D721Med (cell line): ENCODE results near the gene EEPD1.

ENCODE experiments used
- DNase-seq: peaks from one replicate; pipeline ENCODE4 v3.0.0; 2011; ENCODE audit warnings: low spot score; ENCODE audit not compliant: insufficient read length
- FAIRE-seq: peaks from 2 replicates; lab custom pipeline; 2011; peaks lifted over from hg19 to GRCh38; lab: Jason Lieb, UNC
- CTCF ChIP-seq: IDR thresholded peaks from 2 replicates; pipeline ENCODE4 v1.5.1; 2012; ENCODE audit warnings: mild to moderate bottlenecking, control low read depth; ENCODE audit not compliant: insufficient read depth; ENCODE audit errors: missing control alignments

Gene EEPD1

DNA sequence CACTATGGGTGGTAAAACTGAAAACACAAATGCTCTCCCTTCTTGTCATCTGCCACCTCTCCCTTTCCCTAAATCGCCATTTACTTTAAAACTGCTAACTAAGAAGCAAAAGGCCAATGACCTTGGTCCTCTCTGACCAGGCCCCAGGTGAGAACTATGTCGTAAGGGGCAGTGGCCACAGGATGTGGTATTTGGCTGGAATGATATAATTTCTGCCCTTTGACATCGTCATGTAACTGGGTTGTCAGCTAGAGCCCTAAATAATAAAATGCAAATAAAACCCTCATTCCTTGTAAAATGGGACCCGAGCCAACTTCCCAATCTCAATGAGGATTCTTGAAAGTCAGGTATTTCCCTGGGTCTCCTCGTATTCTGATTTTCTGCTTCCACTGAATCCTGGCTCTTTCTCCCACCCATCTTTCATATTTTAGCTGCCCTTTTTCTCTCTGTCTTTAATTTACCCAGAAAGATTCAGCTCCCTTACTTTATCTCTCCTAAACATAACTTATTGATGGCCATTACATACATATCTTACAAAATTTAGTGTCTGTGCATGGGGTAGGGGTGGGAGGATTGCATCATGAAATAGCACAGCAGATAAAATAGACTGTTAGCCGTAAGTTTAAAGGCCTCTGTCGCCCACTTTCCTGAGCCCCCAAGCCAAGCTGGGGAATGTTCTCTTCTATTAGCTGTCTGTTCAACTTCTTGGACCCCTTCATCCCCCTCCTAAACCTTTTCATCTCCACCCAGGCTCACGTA is 3.2 kb upstream of the EEPD1 start:
- TF ChIP-seq CTCF: no peak

GRCh38 chr7:36151921-36152755 is 916 bp upstream of the EEPD1 start:
- DNase-seq: no peak
- TF ChIP-seq CTCF: no peak
- FAIRE-seq: no peak

More for the DNA sequence above, 3.2 kb upstream of the EEPD1 start:
- DNase-seq (no peak), FAIRE-seq (no peak)

DNA sequence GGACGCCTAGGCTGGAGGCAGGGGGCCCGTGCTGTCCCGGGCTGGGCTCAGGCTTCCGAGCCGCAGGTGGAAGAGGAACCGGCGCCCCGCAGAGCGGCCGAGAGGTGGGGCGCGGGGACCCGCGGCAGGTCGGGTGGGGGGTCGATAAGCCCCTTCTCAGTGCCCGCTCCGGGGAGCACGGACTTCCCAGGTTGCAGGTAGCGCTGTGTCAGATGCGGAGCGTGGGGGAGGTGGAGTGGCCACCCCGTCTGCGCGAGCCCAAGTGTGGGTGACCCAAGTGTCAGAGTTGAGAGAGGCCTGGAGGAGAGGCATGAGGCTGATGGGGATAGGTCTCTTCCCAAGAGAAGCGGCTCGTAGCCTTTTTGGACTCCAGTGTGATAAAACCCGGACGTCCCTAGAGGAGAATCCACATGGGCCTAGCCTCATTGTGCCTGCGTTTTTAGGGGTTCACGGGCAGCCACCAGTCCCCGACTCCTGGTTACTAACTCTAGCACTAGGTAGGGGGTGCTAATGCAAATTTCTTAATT is 580 bp downstream of the EEPD1 start:
- FAIRE-seq (no peak), DNase-seq (no peak)
- TF ChIP-seq CTCF: no peak

DNA sequence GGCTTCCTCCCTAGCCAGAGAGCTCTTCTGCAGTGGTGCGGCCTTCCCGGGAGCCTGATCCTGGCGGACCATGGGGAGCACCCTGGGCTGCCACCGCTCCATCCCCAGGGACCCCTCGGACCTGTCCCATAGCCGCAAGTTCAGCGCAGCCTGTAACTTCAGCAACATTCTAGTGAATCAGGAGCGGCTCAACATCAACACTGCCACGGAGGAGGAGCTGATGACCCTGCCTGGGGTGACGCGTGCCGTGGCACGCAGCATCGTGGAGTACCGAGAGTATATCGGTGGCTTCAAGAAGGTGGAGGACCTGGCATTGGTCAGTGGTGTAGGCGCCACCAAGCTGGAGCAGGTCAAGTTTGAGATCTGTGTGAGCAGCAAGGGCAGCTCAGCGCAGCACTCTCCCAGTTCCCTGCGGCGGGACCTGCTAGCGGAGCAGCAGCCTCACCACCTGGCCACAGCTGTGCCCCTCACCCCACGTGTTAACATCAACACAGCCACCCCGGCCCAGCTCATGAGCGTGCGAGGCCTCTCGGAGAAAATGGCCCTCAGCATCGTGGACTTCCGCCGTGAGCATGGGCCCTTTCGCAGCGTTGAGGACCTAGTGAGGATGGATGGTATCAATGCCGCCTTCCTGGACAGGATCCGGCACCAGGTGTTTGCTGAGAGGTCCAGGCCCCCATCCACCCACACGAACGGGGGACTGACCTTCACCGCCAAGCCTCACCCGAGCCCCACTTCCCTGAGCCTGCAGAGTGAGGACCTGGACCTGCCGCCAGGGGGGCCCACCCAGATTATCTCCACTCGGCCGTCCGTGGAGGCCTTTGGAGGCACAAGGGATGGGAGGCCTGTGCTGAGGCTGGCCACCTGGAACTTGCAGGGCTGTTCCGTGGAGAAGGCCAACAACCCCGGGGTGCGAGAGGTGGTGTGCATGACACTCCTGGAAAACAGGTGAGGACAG is 1.5 kb downstream of the EEPD1 start:
- DNase-seq (no peak), FAIRE-seq (no peak)
- no peak for TF ChIP-seq CTCF

DNA sequence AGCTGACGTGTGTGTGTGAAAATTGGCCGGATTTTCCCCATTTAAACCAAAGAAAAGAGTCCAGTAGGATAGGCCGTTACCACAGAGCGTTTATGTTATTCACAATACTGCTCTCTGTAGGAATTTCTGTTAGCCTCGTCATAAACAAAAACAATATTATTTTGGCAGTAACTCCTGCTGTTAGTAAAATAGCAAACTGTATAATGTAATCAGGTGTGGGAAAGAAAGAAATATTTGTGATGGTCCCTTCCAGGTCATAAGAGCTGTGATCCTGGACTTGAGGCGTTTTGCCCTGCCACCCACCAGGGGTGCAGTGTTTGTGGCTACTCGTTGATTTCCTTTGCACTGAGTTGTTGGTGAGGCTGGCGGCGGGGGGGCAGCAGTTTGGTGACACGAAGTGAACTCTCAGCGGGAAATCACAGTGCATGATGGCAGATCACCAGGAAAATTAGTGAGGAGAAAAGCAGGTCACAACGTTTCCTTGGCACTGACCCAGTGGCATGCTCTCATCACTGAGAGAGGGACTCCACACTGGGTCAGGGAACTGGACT is 2.8 kb downstream of the EEPD1 start:
- TF ChIP-seq CTCF: no peak
- no peak for DNase-seq

GRCh38 chr7:36157527-36158320 is 4.7 kb downstream of the EEPD1 start:
- TF ChIP-seq CTCF: no peak
- DNase-seq (no peak), FAIRE-seq (no peak)

More for the DNA sequence above, 2.8 kb downstream of the EEPD1 start:
- FAIRE-seq: no peak
